ENCODE data around the gene RNF11. TPM values are rescaled to one million over a fixed set of nuclear protein-coding genes. Genes with fewer than 3 reads are reported as not detected.

The RNF11 gene
- polyA plus RNA-seq, 12 donors: 88.4 to 148 (median 125) TPM; not detected in 1

- DNase-seq: no peak
Observed at GRCh38 chr1:51294566-51295184, 58.6 kb downstream of the RNF11 start.

DNA sequence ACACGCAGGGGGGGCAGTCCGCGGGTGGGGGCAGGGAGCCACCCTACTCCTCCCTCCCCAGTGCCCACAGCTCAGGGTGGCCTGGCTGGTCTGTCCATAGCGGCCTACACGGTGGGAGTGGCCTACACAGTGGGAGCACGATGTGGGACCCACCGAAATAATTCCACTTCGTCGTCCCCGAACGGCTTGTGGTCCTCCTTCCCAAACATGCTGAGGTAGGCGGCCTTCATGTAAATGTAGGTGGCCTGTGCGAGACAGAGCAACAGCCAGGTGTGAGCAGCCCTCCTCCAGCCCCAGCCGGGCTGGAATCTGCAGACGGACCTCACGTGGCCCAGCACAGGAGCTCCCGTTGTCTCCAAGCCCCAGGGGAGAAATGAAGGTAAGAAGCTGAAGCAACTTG is 59.9 kb downstream of the RNF11 start:
- DNase-seq: no peak

DNA sequence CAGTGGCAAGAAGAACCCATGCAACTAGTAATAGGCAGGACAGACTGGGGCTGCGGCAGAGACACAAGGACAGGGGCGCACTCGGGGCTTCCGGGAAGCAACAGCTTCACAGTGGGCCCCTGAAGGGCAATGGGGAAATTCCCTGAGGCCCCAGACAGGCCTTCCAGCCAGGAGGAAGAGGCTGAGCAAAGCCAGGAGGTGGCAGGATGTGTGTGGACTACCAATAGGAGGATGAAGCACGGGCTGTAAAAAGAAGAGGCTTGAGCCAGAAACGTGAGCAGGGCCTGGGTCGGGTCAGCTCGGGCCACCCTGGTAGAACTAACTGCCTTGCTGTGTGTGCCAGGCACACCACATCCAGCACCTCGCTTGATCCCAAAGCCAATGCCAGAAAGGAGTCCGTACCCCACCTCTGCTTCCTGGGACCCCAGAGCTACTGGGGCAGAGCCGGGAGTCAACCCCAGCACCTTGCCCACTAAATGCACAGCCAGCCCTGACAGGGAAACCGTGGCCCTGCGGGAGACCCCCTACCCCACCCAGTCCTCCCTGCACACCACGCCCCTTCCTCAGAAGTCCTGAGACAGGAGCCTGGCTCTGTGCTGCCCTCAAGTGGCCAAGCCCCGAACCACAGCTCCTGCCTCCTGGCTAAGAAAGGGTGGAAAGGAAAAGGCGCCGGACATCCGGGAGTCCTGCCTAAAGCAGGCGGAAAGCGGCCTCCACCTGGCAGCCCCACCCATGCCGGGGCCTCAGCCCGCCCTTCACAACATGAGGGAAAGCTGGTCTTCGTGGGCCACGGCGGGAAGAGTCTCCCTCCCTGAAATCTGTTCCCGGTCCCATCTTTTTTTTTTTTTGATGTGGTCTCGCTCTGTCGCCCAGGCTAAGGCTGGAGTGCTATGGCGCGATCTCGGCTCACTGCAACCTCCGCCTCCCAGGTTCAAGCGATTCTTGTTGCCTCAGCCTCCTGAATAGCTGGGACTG is 60.6 kb downstream of the RNF11 start:
- DNase-seq: peak; percentile 85

DNA sequence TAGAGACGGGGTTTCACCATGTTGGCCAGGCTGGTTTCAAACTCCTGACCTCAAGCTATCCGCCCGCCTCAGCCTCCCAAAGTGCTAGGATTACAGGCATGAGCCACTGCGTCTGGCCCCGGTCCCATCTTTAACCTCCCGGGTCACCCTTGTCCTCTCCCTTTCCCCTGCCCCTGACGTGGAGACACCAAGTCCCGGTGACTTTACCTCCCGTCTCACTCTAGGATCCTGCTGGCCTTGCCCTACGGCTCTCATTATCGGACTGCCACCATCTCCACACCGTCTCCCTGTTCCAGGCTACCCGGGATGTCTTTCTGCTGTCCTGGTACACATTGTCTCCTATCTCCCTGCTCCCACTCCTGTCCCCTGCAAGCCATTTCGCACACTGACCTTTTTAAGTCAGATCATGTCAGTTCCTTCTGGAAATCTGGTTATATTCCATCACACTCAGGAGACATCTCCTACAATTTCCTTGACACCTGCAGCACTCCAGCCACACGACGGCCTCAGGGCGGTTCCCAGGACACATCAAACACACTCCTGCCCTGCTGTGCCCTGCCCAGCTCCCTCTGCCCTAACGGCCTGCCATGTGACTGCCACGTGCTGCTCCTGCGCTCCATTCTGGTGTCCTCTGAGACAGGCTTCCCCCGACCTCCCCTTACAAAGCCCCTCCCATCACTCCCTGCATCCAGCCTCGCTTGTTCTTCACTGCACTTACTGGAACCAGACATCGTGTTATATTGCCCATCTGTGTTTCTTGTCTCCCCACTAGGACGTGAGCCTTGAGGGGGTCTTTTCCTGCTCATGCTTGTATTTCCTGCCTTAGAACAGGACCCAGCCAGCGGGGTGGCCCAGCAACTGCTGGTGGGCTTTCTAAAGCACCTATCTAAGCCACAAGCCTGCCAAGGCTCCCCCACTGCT is 61.6 kb downstream of the RNF11 start:
- no peak for DNase-seq

GRCh38 chr1:51298322-51298705 is 62.2 kb downstream of the RNF11 start:
- DNase-seq: no peak

DNA sequence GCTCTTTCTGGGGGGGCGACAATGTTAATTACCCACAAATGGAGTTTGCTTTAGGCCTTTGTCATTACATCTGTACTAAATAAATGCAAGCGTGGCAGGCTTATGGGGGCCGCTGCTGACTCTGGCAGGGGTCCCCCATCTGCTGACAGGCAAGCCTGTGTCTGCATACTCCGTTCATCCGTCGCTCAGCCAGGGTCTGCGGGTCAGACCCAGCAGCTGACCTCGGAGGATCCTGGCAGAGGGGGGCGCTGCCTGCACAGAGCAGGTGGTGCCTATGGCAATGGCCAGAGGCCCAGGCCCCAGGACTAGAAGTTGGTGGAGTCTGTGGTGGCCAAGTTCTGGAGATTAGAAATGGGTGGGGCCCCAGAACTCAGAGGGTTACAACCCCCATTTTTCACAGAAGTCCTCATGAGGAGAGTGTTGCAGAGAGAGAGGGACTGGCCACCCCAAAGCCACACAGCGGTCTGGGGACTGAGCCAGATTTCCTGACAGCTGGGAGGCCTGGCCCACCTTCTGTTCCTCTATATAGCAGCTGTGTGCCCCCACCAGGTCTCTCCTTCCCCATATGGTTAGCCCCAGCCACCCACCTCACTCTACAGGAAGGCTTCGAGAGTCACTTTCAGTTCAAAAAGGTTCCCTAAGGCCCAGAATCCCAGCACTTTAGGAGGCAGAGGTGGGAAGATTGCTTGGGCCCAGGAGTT is 63.3 kb downstream of the RNF11 start:
- DNase-seq: no peak

DNA sequence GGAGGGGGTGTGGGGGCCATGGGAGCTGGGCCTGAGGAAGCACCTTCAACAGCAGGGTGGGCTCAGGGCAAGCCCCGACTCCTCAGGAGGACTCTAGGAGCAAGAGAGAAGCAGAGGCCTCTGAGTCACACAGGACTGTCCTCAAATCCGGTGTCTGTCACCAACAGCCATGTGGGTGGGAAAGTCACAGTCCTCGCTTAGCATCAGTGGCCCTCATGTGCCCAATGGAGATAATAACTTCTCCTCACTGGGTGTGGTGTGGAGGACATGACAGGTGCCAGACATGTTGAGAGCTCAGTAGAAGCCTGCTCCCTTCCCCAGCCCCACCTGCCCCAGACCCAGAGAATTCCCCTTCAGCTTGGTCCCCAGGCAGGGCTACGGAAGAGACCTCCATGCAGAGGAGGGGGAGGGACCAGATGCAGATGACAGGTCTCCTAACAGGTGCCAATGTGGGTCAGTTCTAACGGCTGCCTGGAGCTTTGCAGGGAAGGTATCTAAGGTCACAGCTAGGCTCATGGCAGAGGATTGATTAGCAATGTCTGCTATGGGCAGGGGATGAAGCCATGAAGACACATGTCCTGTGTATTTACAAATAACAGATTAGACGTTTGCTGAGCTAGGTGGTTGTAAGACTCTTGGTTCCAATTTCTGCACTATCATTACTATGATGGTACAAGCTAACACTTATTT is 64.1 kb downstream of the RNF11 start:
- no peak for DNase-seq

GRCh38 chr1:51301152-51301843 is 65.2 kb downstream of the RNF11 start:
- DNase-seq: no peak

- no peak for DNase-seq
Observed at GRCh38 chr1:51301844-51302162, 65.7 kb downstream of the RNF11 start.

GRCh38 chr1:51302270-51302669 is 66.2 kb downstream of the RNF11 start:
- DNase-seq: no peak

DNA sequence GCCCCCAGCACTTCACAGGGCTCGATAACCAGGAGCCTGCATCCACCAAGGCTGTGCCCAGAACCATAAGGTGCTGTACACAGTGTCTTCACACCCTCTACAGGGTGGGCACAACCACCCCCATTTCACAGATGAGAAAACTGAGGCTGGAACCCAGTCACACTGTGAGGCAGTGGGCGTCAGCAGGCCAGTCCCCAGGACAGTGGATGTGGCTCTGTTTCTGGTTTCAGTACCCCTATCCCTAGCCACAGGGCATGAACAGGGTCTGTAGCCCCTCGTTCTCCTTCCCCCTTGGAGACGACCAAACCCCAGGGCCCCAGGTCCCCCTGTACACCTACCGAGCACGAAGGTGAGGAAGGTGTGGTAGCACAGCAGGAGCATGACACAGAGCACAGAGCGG is 66.7 kb downstream of the RNF11 start:
- no peak for DNase-seq

- DNase-seq: no peak
Observed at GRCh38 chr1:51303315-51303714, 67.2 kb downstream of the RNF11 start.

GRCh38 chr1:51303751-51304251 is 67.7 kb downstream of the RNF11 start:
- DNase-seq: no peak

GRCh38 chr1:51304360-51304759 is 68.3 kb downstream of the RNF11 start:
- DNase-seq: no peak

GRCh38 chr1:51305371-51305823 is 69.3 kb downstream of the RNF11 start:
- DNase-seq: no peak

DNA sequence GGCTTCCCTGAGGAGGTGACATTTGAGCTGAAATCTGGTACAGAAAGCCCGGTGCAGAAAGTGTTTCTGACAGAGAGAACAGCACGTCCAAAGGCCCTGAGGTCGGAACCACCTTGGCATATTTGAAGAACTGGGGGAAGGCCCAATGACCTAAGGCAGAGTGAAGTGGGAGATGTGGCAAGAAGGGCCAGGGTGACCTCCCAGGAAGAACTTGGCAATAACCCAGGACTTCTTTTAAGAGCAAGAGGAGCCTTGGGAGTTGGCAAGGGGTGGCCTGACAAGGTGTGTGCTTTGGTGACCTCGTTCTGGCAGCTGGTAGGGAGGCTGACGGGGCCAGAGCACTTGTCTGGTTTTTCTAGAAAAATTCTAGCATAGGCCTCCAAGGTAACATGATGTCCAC is 70.9 kb downstream of the RNF11 start:
- no peak for DNase-seq

DNA sequence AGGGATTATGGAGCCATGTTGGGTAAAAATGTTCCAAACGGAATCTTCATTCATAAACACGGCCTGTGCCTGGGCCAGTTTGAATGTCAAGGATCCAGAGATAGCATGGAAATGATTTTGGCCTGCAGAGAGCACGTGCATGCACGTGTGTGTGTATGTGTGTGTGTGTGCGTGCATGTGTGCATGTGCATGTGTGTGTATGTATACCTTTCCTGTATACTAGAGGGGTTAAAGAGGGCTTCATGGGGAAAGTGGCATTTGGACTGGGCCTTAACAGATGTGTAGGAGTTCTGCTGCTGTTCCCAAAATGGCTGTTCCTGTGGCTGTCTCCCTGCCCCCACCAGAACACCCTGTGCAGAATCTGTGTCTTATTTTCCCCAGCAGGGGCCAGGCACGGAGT is 72.6 kb downstream of the RNF11 start:
- DNase-seq: no peak

DNA sequence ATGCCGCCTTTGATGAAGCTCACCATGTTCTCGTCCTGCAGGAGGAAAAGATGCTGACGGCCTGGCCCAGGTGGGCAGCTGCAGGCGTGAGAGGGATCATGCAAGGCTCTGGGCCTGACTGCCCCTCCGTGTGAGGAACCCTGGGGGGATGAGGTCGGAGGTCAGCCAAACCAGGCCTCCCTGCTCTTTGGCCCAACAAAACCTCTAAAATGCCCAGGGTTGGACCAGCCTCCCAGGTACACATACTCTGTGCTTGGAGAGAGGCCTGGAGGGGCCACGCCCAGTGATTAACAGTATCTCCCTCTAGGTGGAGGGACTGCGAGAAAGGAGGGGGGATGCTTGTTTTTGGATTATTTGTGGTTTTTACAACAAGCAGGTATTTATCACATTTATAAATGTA is 73.2 kb downstream of the RNF11 start:
- no peak for DNase-seq

- no peak for DNase-seq
Observed at GRCh38 chr1:51310871-51311613, 75.0 kb downstream of the RNF11 start.
